Measurements from ENCODE around the gene CYFIP2. TPM values are rescaled to one million over a fixed set of nuclear protein-coding genes. Genes with fewer than 3 reads are reported as not detected.

CYFIP2 gene
- total RNA-seq, 2 experiments from 2014 or later = 458 to 480 TPM

- Mint-ChIP-seq H3K36me3 (peaks cover 37% of the 10 kb centered on the region), H3K4me3 (peak overlapping the region; percentile 49), H3K4me1 (peaks cover 65% of the 10 kb centered on the region), H3K9me3 (peaks cover 1% of the 10 kb centered on the region), H3K27ac (peak overlapping the region; percentile 66), H3K27me3 (no peaks in the 10 kb centered on the region)
- POLR2A ChIA-PET = interaction anchor here (0.7 to 5.6 kb wide), 6 partner anchors 10 to 98 kb away, joined by 3 to 51 read pairs (median 4); no protein-coding TSS in a partner anchor
- peak; percentile 96 for ATAC-seq (ENCODE audit: low read depth)
- DNase-seq = no peak
These were observed 17.5 kb downstream of the CYFIP2 start for GRCh38 chr5:157283434-157283833.

- Mint-ChIP-seq H3K36me3 (peaks cover 45% of the 10 kb centered on the region), H3K27ac (no peak overlapping the region), H3K4me3 (peak overlapping the region; percentile 7), H3K9me3 (peaks cover 1% of the 10 kb centered on the region), H3K27me3 (no peaks in the 10 kb centered on the region), H3K4me1 (peaks cover 67% of the 10 kb centered on the region)
- ATAC-seq (ENCODE audit: low read depth) (no peak), DNase-seq (no peak)
- POLR2A ChIA-PET = interaction anchor here (1.0 to 5.6 kb wide), 2 partner anchors 12 to 16 kb away, joined by 4 to 51 read pairs; no protein-coding TSS in a partner anchor
These were observed 18.7 kb downstream of the CYFIP2 start for GRCh38 chr5:157284458-157285212.

GRCh38 chr5:157285310-157286035, 19.6 kb downstream of the CYFIP2 start:
- no peak overlapping the region for H3K27ac Mint-ChIP-seq
- DNase-seq = no peak
- ATAC-seq (ENCODE audit: low read depth) = no peak
- H3K4me1 Mint-ChIP-seq = peaks cover 66% of the 10 kb centered on the region
- peaks cover 44% of the 10 kb centered on the region for H3K36me3 Mint-ChIP-seq
- no peaks in the 10 kb centered on the region for H3K27me3 Mint-ChIP-seq
- H3K9me3 Mint-ChIP-seq = peaks cover 1% of the 10 kb centered on the region
- POLR2A ChIA-PET = interaction anchor here (1.3 to 5.6 kb wide), 2 partner anchors 13 to 143 kb away, joined by 3 to 51 read pairs; partner anchors contain the start of gene MED7
- no peak overlapping the region for H3K4me3 Mint-ChIP-seq

- no peaks in the 10 kb centered on the region for H3K27me3 Mint-ChIP-seq
- peak overlapping the region; percentile 21 for H3K27ac Mint-ChIP-seq
- ATAC-seq (ENCODE audit: low read depth) = no peak
- peaks cover 70% of the 10 kb centered on the region for H3K4me1 Mint-ChIP-seq
- no peak for DNase-seq
- H3K9me3 Mint-ChIP-seq = no peaks in the 10 kb centered on the region
- peaks cover 46% of the 10 kb centered on the region for H3K36me3 Mint-ChIP-seq
- POLR2A ChIA-PET = interaction anchor here (1.3 to 5.6 kb wide), 2 partner anchors 14 to 144 kb away, joined by 3 to 51 read pairs; partner anchors contain the start of gene MED7
- H3K4me3 Mint-ChIP-seq = no peak overlapping the region
These were observed 20.9 kb downstream of the CYFIP2 start for GRCh38 chr5:157286761-157287211.

GRCh38 chr5:157288405-157289163, 22.7 kb downstream of the CYFIP2 start:
- DNase-seq (no peak), ATAC-seq (ENCODE audit: low read depth) (peak; percentile 70)
- Mint-ChIP-seq H3K36me3 (peaks cover 44% of the 10 kb centered on the region), H3K4me1 (peaks cover 58% of the 10 kb centered on the region), H3K9me3 (no peaks in the 10 kb centered on the region), H3K4me3 (peak overlapping the region; percentile 55), H3K27ac (peak overlapping the region; percentile 77), H3K27me3 (no peaks in the 10 kb centered on the region)
- POLR2A ChIA-PET = interaction anchor here (1.0 to 2.3 kb wide), 3 partner anchors 11 to 139 kb away, joined by 3 to 22 read pairs (median 3); no protein-coding TSS in a partner anchor

GRCh38 chr5:157289164-157289819, 23.4 kb downstream of the CYFIP2 start:
- peak overlapping the region; percentile 12 for H3K4me3 Mint-ChIP-seq
- POLR2A ChIA-PET = interaction anchor here (1.0 to 2.3 kb wide), 4 partner anchors 10 to 147 kb away, joined by 3 to 22 read pairs (median 5); partner anchors contain the start of gene MED7
- H3K9me3 Mint-ChIP-seq = no peaks in the 10 kb centered on the region
- no peak for ATAC-seq (ENCODE audit: low read depth)
- no peak for DNase-seq
- H3K4me1 Mint-ChIP-seq = peaks cover 56% of the 10 kb centered on the region
- peak overlapping the region; percentile 51 for H3K27ac Mint-ChIP-seq
- H3K36me3 Mint-ChIP-seq = peaks cover 49% of the 10 kb centered on the region
- H3K27me3 Mint-ChIP-seq = no peaks in the 10 kb centered on the region

- no peaks in the 10 kb centered on the region for H3K9me3 Mint-ChIP-seq
- ATAC-seq (ENCODE audit: low read depth) (no peak), DNase-seq (no peak)
- POLR2A ChIA-PET = interaction anchor here (0.6 to 2.3 kb wide), 4 partner anchors 18 to 750 kb away, joined by 3 to 22 read pairs (median 5); partner anchors contain the start of genes CYFIP2 and MED7
- H3K4me3 Mint-ChIP-seq = no peak overlapping the region
- peaks cover 52% of the 10 kb centered on the region for H3K4me1 Mint-ChIP-seq
- peak overlapping the region; percentile 79 for H3K27ac Mint-ChIP-seq
- peaks cover 55% of the 10 kb centered on the region for H3K36me3 Mint-ChIP-seq
- no peaks in the 10 kb centered on the region for H3K27me3 Mint-ChIP-seq
These were observed 24.4 kb downstream of the CYFIP2 start for GRCh38 chr5:157290156-157290980.

- peak overlapping the region; percentile 79 for H3K27ac Mint-ChIP-seq
- H3K4me3 Mint-ChIP-seq = no peak overlapping the region
- no peaks in the 10 kb centered on the region for H3K27me3 Mint-ChIP-seq
- H3K36me3 Mint-ChIP-seq = peaks cover 62% of the 10 kb centered on the region
- H3K9me3 Mint-ChIP-seq = no peaks in the 10 kb centered on the region
- peaks cover 57% of the 10 kb centered on the region for H3K4me1 Mint-ChIP-seq
- POLR2A ChIA-PET = interaction anchor here (0.6 to 1.8 kb wide), 3 partner anchors 25 to 751 kb away, joined by 3 to 7 read pairs (median 3); partner anchors contain the start of genes CYFIP2 and MED7
- no peak for ATAC-seq (ENCODE audit: low read depth)
- DNase-seq = no peak
These were observed 25.2 kb downstream of the CYFIP2 start for GRCh38 chr5:157290981-157291711.

GRCh38 chr5:157292599-157292998, 26.7 kb downstream of the CYFIP2 start:
- H3K9me3 Mint-ChIP-seq = no peaks in the 10 kb centered on the region
- peaks cover 56% of the 10 kb centered on the region for H3K4me1 Mint-ChIP-seq
- H3K27ac Mint-ChIP-seq = no peak overlapping the region
- no peak overlapping the region for H3K4me3 Mint-ChIP-seq
- no peaks in the 10 kb centered on the region for H3K27me3 Mint-ChIP-seq
- peaks cover 71% of the 10 kb centered on the region for H3K36me3 Mint-ChIP-seq
- DNase-seq (no peak), ATAC-seq (ENCODE audit: low read depth) (no peak)
- POLR2A ChIA-PET = no interaction called here

GRCh38 chr5:157294407-157295091, 28.6 kb downstream of the CYFIP2 start:
- Mint-ChIP-seq H3K9me3 (no peaks in the 10 kb centered on the region), H3K4me3 (no peak overlapping the region), H3K27me3 (no peaks in the 10 kb centered on the region), H3K4me1 (peaks cover 48% of the 10 kb centered on the region), H3K27ac (no peak overlapping the region), H3K36me3 (peaks cover 68% of the 10 kb centered on the region)
- ATAC-seq (ENCODE audit: low read depth) (no peak), DNase-seq (no peak)
- POLR2A ChIA-PET = no interaction called here

- no peaks in the 10 kb centered on the region for H3K27me3 Mint-ChIP-seq
- no peaks in the 10 kb centered on the region for H3K9me3 Mint-ChIP-seq
- no peak for ATAC-seq (ENCODE audit: low read depth)
- no peak overlapping the region for H3K4me3 Mint-ChIP-seq
- POLR2A ChIA-PET = no interaction called here
- peaks cover 64% of the 10 kb centered on the region for H3K36me3 Mint-ChIP-seq
- peaks cover 45% of the 10 kb centered on the region for H3K4me1 Mint-ChIP-seq
- H3K27ac Mint-ChIP-seq = peak overlapping the region; percentile 59
- DNase-seq = no peak
These were observed 29.3 kb downstream of the CYFIP2 start for GRCh38 chr5:157295247-157295646.
